BE2C (cell line): ENCODE results near the gene TNFRSF9.
"Not testable (repeated sequence)": the region's sequence is repeated elsewhere in the genome, so short reads cannot be mapped to it uniquely, and the experiment has no call there.

Experiments used
- DNase-seq: peaks from one replicate; pipeline ENCODE4 v3.0.0-alpha.2; 2020
- H3K27me3 ChIP-seq: fragments of 250-450 bp; sonication (Bioruptor Pico); 2 replicates; pipeline ENCODE4 v1.5.1; 2020; ENCODE audit warnings: mild to moderate bottlenecking
- H3K36me3 ChIP-seq: fragments of 250-450 bp; sonication (Bioruptor Pico); 2 replicates; pipeline ENCODE4 v1.5.1; 2020; ENCODE audit warnings: mild to moderate bottlenecking
- H3K4me1 ChIP-seq: fragments of 250-450 bp; sonication (Bioruptor Pico); 2 replicates; pipeline ENCODE4 v1.5.1; 2020
- H3K4me3 ChIP-seq: 2 replicates; pipeline ENCODE4 v1.5.1; 2011; ENCODE audit warnings: low read depth, low read length
- H3K9me3 ChIP-seq: fragments of 250-450 bp; sonication (Bioruptor Pico); 2 replicates; pipeline ENCODE4 v1.5.1; 2020
- TF ChIP-seq, protein P1 (sequence below): IDR thresholded peaks from 2 replicates; pipeline ENCODE4 v1.5.1; 2012; ENCODE audit warnings: mild to moderate bottlenecking, low read depth, low read length

TNFRSF9 gene

DNA sequence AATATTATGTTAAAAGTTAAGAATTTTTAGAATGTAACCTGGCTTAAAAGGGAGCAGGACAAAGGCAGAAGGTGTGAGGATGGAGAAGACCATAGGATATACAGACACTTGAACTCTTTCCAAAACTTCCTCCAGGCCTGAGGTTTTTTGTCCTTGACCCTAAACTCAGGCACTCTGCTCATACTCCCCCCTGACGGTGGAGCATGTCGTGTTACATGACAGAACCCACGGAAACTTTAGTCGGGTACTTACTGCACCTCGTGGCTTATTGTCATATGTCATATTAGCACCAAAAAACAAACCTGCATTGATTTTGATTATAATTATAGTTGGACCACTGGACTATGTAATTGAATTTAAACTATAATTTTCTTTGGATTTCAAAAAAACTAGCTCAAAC is 20.8 kb downstream of the TNFRSF9 start:
- H3K9me3 ChIP-seq = no peaks in the 10 kb centered on the region
- H3K27me3 ChIP-seq = no peaks in the 10 kb centered on the region
- no peaks in the 10 kb centered on the region for H3K4me1 ChIP-seq
- no peak for DNase-seq
- no peaks in the 10 kb centered on the region for H3K36me3 ChIP-seq
- no peak overlapping the region for H3K4me3 ChIP-seq
- TF ChIP-seq, protein P1, sequence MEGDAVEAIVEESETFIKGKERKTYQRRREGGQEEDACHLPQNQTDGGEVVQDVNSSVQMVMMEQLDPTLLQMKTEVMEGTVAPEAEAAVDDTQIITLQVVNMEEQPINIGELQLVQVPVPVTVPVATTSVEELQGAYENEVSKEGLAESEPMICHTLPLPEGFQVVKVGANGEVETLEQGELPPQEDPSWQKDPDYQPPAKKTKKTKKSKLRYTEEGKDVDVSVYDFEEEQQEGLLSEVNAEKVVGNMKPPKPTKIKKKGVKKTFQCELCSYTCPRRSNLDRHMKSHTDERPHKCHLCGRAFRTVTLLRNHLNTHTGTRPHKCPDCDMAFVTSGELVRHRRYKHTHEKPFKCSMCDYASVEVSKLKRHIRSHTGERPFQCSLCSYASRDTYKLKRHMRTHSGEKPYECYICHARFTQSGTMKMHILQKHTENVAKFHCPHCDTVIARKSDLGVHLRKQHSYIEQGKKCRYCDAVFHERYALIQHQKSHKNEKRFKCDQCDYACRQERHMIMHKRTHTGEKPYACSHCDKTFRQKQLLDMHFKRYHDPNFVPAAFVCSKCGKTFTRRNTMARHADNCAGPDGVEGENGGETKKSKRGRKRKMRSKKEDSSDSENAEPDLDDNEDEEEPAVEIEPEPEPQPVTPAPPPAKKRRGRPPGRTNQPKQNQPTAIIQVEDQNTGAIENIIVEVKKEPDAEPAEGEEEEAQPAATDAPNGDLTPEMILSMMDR = no peak

DNA sequence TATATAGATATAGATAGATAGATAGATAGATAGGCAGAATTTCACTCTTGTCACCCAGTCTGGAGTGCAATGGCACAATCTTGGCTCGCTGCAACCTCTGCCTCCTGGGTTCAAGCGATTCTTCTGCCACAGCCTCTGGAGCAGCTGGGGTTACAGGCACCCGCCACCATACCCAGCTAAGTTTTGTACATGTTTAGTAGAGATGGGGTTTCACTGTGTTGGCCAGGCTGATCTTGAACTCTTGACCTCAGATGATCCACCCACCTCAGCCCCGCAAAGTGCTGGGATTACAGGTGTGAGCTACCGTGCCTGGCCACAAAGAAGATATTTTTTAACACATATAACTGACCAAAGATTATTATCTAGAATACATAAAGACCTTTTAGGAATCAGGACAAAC is 22.7 kb downstream of the TNFRSF9 start:
- DNase-seq, H3K9me3 ChIP-seq, H3K27me3 ChIP-seq: not testable (repeated sequence)

DNA sequence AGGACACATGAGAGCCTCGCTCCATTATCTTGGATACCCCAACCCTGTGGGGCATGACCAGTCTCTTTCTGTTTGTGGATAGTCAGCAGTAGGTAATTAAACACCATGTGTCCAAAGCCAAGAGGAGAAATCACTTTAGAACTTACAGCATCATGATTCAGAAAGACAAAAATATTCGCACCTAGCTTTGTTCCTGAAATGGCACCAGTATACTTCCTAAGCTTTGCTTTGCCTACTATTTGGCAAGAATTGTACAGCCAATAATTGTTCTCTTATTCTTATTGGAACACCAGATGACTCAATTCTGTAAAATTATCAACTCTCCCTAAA is 24.2 kb downstream of the TNFRSF9 start:
- Histone ChIP-seq H3K4me3 (no peak overlapping the region), H3K27me3 (no peaks in the 10 kb centered on the region), H3K4me1 (no peaks in the 10 kb centered on the region), H3K36me3 (no peaks in the 10 kb centered on the region), H3K9me3 (no peaks in the 10 kb centered on the region)
- TF ChIP-seq, protein P1 = no peak
- DNase-seq = no peak

More for the DNA sequence above, 22.7 kb downstream of the TNFRSF9 start:
- not testable (repeated sequence) for H3K4me3 ChIP-seq, H3K4me1 ChIP-seq, H3K36me3 ChIP-seq

DNA sequence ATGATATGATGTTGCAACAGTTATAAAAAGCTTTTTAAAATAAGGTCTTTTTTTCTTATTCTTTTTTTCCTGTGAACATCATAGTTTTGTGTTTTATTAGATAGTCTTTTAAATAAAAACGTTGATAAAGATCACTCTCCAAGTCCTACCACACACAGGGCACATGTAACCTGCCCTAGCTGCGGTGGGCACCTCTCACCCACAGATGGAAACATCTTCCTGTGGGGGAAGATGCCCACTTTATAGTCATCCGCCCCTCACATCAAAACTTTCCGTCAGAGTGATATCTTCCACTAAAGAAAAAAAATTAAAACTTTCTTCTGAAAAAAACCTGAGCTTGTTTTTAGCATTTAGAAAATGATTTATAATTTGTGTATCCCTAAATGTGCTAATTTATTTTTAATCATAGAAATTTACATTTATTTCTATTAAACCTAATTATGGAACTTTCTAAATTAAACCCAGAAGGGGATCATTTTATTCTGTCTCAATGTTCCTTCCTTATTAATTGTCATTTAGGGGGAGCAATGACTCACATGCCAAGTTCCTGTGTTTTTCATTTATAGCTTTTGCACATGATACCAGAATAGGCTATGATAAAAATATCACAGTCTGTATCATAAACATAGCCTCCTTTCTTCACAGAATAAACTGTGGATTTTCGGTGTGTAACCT is 24.7 kb downstream of the TNFRSF9 start:
- H3K36me3 ChIP-seq = no peaks in the 10 kb centered on the region
- H3K4me1 ChIP-seq = no peaks in the 10 kb centered on the region
- no peak for DNase-seq
- H3K27me3 ChIP-seq = no peaks in the 10 kb centered on the region
- TF ChIP-seq, protein P1 = no peak
- no peak overlapping the region for H3K4me3 ChIP-seq
- H3K9me3 ChIP-seq = no peaks in the 10 kb centered on the region

DNA sequence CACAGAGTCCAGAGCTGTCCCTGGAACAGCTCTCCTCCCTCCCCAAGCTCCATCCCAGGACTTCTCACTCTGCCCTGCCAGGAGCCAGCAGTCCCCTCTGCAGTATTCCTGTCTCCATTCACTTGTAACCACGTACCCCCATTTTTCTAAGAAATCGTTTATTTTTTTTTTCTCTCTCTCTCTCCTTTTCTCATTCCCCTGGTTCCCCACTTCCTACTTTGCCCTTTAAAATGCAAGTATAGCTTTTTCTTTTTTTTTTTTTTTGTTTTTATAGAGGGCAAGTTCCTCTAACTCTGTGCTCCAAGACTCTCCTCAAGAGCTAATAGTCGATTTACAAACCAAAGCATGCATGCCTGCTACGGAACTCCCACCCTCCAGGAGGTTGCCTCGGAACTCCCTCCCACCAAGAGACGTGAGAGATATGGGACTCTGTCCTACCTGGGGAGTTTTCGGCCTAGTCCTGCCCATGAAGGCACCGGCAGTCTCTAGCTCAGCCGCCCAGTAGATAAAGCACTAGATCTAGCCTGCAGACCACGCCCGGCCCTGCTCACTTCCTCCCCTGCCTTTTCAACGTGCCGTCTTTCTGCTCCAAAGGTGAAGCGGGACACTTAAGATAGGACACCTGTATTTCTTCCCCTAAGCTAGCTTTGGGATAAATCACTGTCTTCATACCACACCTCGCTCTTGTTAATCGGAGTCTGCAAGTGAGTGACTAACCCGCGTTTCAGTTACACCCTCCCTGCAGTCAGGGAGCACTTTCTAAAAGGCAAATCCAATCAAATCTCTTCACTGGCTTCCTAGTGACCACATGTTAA is 27.7 kb downstream of the TNFRSF9 start:
- no peaks in the 10 kb centered on the region for H3K36me3 ChIP-seq
- H3K9me3 ChIP-seq = no peaks in the 10 kb centered on the region
- no peaks in the 10 kb centered on the region for H3K27me3 ChIP-seq
- no peaks in the 10 kb centered on the region for H3K4me1 ChIP-seq
- TF ChIP-seq, protein P1 = no peak
- DNase-seq = no peak
- H3K4me3 ChIP-seq = no peak overlapping the region

DNA sequence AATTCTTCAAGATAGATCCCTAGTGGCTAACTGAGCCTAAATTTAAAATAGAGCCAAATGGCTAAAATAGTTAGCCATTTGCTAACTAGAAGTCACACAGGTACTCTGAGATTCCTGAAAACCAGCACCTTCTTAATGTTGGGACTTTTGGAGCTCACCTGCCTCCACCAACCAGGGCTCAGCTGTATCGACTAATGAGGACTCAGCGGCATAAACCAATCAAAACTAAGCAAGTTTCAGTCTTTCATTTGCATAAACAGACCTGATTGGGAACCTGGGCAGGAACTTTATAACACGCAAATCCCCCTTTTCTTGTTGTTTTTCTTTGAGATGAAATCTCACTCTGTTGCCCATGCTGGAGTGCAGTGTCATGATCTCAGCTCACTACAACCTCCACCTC is 28.5 kb downstream of the TNFRSF9 start:
- Histone ChIP-seq H3K27me3 (no peaks in the 10 kb centered on the region), H3K36me3 (no peaks in the 10 kb centered on the region), H3K4me1 (no peaks in the 10 kb centered on the region), H3K4me3 (no peak overlapping the region), H3K9me3 (no peaks in the 10 kb centered on the region)
- TF ChIP-seq, protein P1 = no peak
- no peak for DNase-seq
